HepG2 (cell line): ENCODE measurements around the gene NEAT1. TPM values are rescaled to one million over a fixed set of nuclear protein-coding genes. Genes with fewer than 3 reads are reported as not detected.
A peak's percentile ranks its signal among the peaks of the same experiment; 100 is the strongest.

Source experiments
- ARNTL ChIP-seq: sonication (generic); formaldehyde crosslinking; IDR thresholded peaks from 2 replicates; pipeline ENCODE4 v1.4.0; 2020; ENCODE audit warnings: mild to moderate bottlenecking, missing genetic modification reagents
- EP300 ChIP-seq, 3 experiments: sonication (generic) in 1 of 3; formaldehyde crosslinking in 1 of 3; IDR thresholded peaks; 2 replicates each; pipeline versions ENCODE4 v1.5.1 to v1.6.1; 2011 to 2020; ENCODE audit warnings: low read depth in 2 of 3, low read length in 2 of 3, borderline replicate concordance in 1 of 3, improper control_type of control experiment in 1 of 3, mild to moderate bottlenecking in 1 of 3, missing genetic modification reagents in 1 of 3, moderate library complexity in 1 of 3
- FIP1L1 ChIP-seq: fragments of 200-400 bp; formaldehyde crosslinking; IDR thresholded peaks from 2 replicates; pipeline ENCODE4 v1.6.1; 2018; ENCODE audit warnings: low read depth, mild to moderate bottlenecking, low read length, moderate library complexity, borderline replicate concordance; ENCODE audit not compliant: insufficient read depth
- HOXA7 ChIP-seq: sonication (generic); formaldehyde crosslinking; IDR thresholded peaks from 2 replicates; pipeline ENCODE4 v1.8.1; 2022; ENCODE audit warnings: mild to moderate bottlenecking, missing genetic modification reagents, moderate library complexity
- IKZF4 ChIP-seq: sonication (generic); formaldehyde crosslinking; IDR thresholded peaks from 2 replicates; pipeline ENCODE4 v1.5.1; 2020; ENCODE audit warnings: borderline replicate concordance, mild to moderate bottlenecking, low read depth, missing genetic modification reagents; ENCODE audit errors: not compliant biosample characterization
- MAFK ChIP-seq, 2 experiments: IDR thresholded peaks in 1 of 2; conservative IDR thresholded peaks in 1 of 2; 2 replicates each; pipeline ENCODE4 v1.6.1; 2011; ENCODE audit warnings: improper control_type of control experiment in 2 of 2, low read length in 2 of 2
- NFE2L1 ChIP-seq: sonication (generic); formaldehyde crosslinking; IDR thresholded peaks from 2 replicates; pipeline ENCODE4 v1.4.0; 2020; ENCODE audit warnings: missing genetic modification reagents, mild to moderate bottlenecking, borderline replicate concordance
- PHF8 ChIP-seq: sonication (generic); formaldehyde crosslinking; IDR thresholded peaks from 2 replicates; pipeline ENCODE4 v1.5.0; 2020; ENCODE audit warnings: missing genetic modification reagents
- REL ChIP-seq: sonication (generic); formaldehyde crosslinking; conservative IDR thresholded peaks from 2 replicates; pipeline ENCODE4 v1.8.0; 2022; ENCODE audit warnings: mild to moderate bottlenecking, missing genetic modification reagents, moderate library complexity
- RXRA ChIP-seq: sonication (generic); formaldehyde crosslinking; IDR thresholded peaks from 2 replicates; pipeline ENCODE4 v1.5.1; 2020; ENCODE audit warnings: missing genetic modification reagents
- TBX2 ChIP-seq: sonication (generic); formaldehyde crosslinking; IDR thresholded peaks from 2 replicates; pipeline ENCODE4 v1.5.0; 2020; ENCODE audit warnings: missing genetic modification reagents, mild to moderate bottlenecking, borderline replicate concordance
- TGIF2 ChIP-seq: IDR thresholded peaks from 2 replicates; pipeline ENCODE4 v1.6.1; 2016; ENCODE audit warnings: control low read depth, missing compliant biosample characterization
- ZBTB39 ChIP-seq: sonication (generic); formaldehyde crosslinking; IDR thresholded peaks from 2 replicates; pipeline ENCODE4 v1.5.0; 2020; ENCODE audit warnings: missing genetic modification reagents
- ZFP90 ChIP-seq: sonication (generic); formaldehyde crosslinking; IDR thresholded peaks from 2 replicates; pipeline ENCODE4 v1.8.0; 2022; ENCODE audit warnings: missing genetic modification reagents, mild to moderate bottlenecking, inconsistent platforms, borderline replicate concordance
- ZNF24 ChIP-seq: fragments of 450-650 bp; IDR thresholded peaks from 2 replicates; pipeline ENCODE4 v1.6.1; 2017; ENCODE audit warnings: antibody characterized with exemption, mild to moderate bottlenecking
- ZNF281 ChIP-seq: sonication (generic); formaldehyde crosslinking; IDR thresholded peaks from 2 replicates; pipeline ENCODE4 v1.4.0; 2020; ENCODE audit warnings: missing genetic modification reagents, borderline replicate concordance
- ZNF501 ChIP-seq: sonication (generic); formaldehyde crosslinking; IDR thresholded peaks from 2 replicates; pipeline ENCODE4 v1.5.1; 2020; ENCODE audit warnings: mild to moderate bottlenecking, moderate library complexity, missing genetic modification reagents
- ZNF570 ChIP-seq: sonication (generic); formaldehyde crosslinking; IDR thresholded peaks from 2 replicates; pipeline ENCODE4 v1.4.0; 2020; ENCODE audit warnings: mild to moderate bottlenecking, missing genetic modification reagents, borderline replicate concordance
- ZSCAN25 ChIP-seq: sonication (generic); formaldehyde crosslinking; IDR thresholded peaks from 2 replicates; pipeline ENCODE4 v1.8.0; 2022; ENCODE audit warnings: mild to moderate bottlenecking, missing genetic modification reagents
- polyA plus RNA-seq, 8 experiments: library from polyadenylated mRNA; depleted of rRNA in 3 of 8; stranded (reverse) in 7 of 8; unstranded in 1 of 8; fragments of >200 nt; fragmentation: Illumina TruSeq in 4 of 8; extraction: Trizol in 4 of 8; gene quantifications; 2 replicates each; pipeline versions ENCODE4 v1.2.1 to v1.2.3, GENCODE V29; 2011 to 2016; ENCODE audit warnings: low read depth in 4 of 8, missing spikeins in 1 of 8, mixed read lengths in 1 of 8; ENCODE audit not compliant: insufficient read depth in 1 of 8
- total RNA-seq, 5 experiments: library from RNA; depleted of rRNA; stranded (reverse); fragments of >200 nt; fragmentation: Illumina TruSeq; extraction: Trizol; gene quantifications; 2 replicates each; pipeline ENCODE4 v1.2.3, GENCODE V29; 2016; ENCODE audit warnings: low read depth in 1 of 5
- TF ChIP-seq, protein P1 (sequence below): sonication (generic); formaldehyde crosslinking; conservative IDR thresholded peaks from 2 replicates; pipeline ENCODE4 v1.4.0; 2020; ENCODE audit warnings: mild to moderate bottlenecking, missing genetic modification reagents, moderate library complexity

Gene NEAT1
- total and polyA plus RNA-seq, 2 of the 13 experiments (the other 11 are each of a cell fraction or from before 2014, with no cell fraction given) = 20.5 to 41.2 TPM

GRCh38 chr11:65419772-65420481 is 2.7 kb upstream of the NEAT1 start (continued):
- TF ChIP-seq PHF8 (CRISPR knock-in tag) = no peak
- TF ChIP-seq ARNTL (CRISPR knock-in tag) = 0 out of 2 replicates have a peak, but pooled peaks have one; percentile 32
- TF ChIP-seq ZSCAN25 (CRISPR knock-in tag) = no peak
- no peak for TF ChIP-seq ZNF281 (CRISPR knock-in tag)
- TF ChIP-seq HOXA7 (CRISPR knock-in tag) = no peak
- TF ChIP-seq MAFK (conservative IDR thresholded peaks at IDR 0.05 in 1 of 2, IDR thresholded peaks at IDR 0.05 in 1 of 2; ENCODE audit: low read length in 2 of 2) = peak; percentile 93 to 98
- TF ChIP-seq ZNF24 = no peak
- TF ChIP-seq REL (CRISPR knock-in tag) = no peak
- no peak for TF ChIP-seq RXRA (CRISPR knock-in tag)
- TF ChIP-seq ZFP90 (CRISPR knock-in tag) = no peak
- peak; percentile 61 for TF ChIP-seq TBX2
- TF ChIP-seq EP300 (IDR thresholded peaks at IDR 0.05; ENCODE audit: low read depth in 2 of 2, low read length in 2 of 2) = peak in 1 of 2 experiments; percentile 60; a peak in 2 of 4 replicates
- no peak for TF ChIP-seq EP300 (CRISPR knock-in tag; IDR thresholded peaks at IDR 0.05; ENCODE audit: borderline replicate concordance)
- no peak for TF ChIP-seq NFE2L1
- TF ChIP-seq, protein P1, sequence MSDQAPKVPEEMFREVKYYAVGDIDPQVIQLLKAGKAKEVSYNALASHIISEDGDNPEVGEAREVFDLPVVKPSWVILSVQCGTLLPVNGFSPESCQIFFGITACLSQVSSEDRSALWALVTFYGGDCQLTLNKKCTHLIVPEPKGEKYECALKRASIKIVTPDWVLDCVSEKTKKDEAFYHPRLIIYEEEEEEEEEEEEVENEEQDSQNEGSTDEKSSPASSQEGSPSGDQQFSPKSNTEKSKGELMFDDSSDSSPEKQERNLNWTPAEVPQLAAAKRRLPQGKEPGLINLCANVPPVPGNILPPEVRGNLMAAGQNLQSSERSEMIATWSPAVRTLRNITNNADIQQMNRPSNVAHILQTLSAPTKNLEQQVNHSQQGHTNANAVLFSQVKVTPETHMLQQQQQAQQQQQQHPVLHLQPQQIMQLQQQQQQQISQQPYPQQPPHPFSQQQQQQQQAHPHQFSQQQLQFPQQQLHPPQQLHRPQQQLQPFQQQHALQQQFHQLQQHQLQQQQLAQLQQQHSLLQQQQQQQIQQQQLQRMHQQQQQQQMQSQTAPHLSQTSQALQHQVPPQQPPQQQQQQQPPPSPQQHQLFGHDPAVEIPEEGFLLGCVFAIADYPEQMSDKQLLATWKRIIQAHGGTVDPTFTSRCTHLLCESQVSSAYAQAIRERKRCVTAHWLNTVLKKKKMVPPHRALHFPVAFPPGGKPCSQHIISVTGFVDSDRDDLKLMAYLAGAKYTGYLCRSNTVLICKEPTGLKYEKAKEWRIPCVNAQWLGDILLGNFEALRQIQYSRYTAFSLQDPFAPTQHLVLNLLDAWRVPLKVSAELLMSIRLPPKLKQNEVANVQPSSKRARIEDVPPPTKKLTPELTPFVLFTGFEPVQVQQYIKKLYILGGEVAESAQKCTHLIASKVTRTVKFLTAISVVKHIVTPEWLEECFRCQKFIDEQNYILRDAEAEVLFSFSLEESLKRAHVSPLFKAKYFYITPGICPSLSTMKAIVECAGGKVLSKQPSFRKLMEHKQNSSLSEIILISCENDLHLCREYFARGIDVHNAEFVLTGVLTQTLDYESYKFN = 0 out of 2 replicates have a peak, but pooled peaks have one; percentile 54
- 0 out of 2 replicates have a peak, but pooled peaks have one; percentile 31 for TF ChIP-seq FIP1L1
- TF ChIP-seq ZNF501 (CRISPR knock-in tag) = no peak
- no peak for TF ChIP-seq ZBTB39 (CRISPR knock-in tag)
- TF ChIP-seq TGIF2 (CRISPR knock-in tag) = no peak
- no peak for TF ChIP-seq ZNF570 (CRISPR knock-in tag)
- no peak for TF ChIP-seq IKZF4
